Thymus (tissue), 11 donors: ENCODE data around the gene HIP1. TPM values are rescaled to one million over a fixed set of nuclear protein-coding genes. Genes with fewer than 3 reads are reported as not detected.
"Not testable (repeated sequence)": the region's sequence is repeated elsewhere in the genome, so short reads cannot be mapped to it uniquely, and the experiment has no call there.

Source experiments
- DNase-seq, 9 donors: peaks; one replicate each; pipeline ENCODE4 v3.0.0-alpha.2; 2013; ENCODE audit warnings: low spot score in 9 of 9, low read depth in 6 of 9, missing footprints in 1 of 9
- H3K27ac ChIP-seq, 2 donors: one replicate each; pipeline ENCODE4 v1.5.1; 2013; ENCODE audit warnings: control low read depth in 1 of 2, low read depth in 1 of 2, low read length in 1 of 2, mild to moderate bottlenecking in 1 of 2, moderate library complexity in 1 of 2
- H3K27me3 ChIP-seq, 2 donors: one replicate each; pipeline ENCODE4 v1.5.1; 2013; ENCODE audit warnings: low read length in 1 of 2; ENCODE audit not compliant: control insufficient read depth in 2 of 2, insufficient read depth in 1 of 2
- H3K36me3 ChIP-seq, 2 donors: one replicate each; pipeline ENCODE4 v1.5.1; 2013; ENCODE audit warnings: low read length in 1 of 2, mild to moderate bottlenecking in 1 of 2, moderate library complexity in 1 of 2; ENCODE audit not compliant: control insufficient read depth in 2 of 2, insufficient read depth in 2 of 2
- H3K4me1 ChIP-seq, 2 donors: one replicate each; pipeline ENCODE4 v1.5.1; 2013; ENCODE audit warnings: low read length in 2 of 2; ENCODE audit not compliant: control insufficient read depth in 2 of 2, insufficient read depth in 2 of 2
- H3K4me3 ChIP-seq, 2 donors: one replicate each; pipeline ENCODE4 v1.5.1; 2013; ENCODE audit warnings: low read length in 2 of 2, control low read depth in 1 of 2, mild to moderate bottlenecking in 1 of 2
- H3K9me3 ChIP-seq, 2 donors: one replicate each; pipeline ENCODE4 v1.5.1; 2013; ENCODE audit warnings: low read length in 1 of 2, mild to moderate bottlenecking in 1 of 2; ENCODE audit not compliant: control insufficient read depth in 2 of 2, insufficient read depth in 1 of 2
- WGBS: extraction: QIAGEN DNeasy Blood & Tissue Kit; methylation state at CpG from one replicate; pipeline ENCODE4 v1.1.7; 2013; 5-methylcytosine and 5-hydroxymethylcytosine counted together
- polyA plus RNA-seq: library from polyadenylated mRNA; stranded (reverse); fragments of 200-250 nt; gene quantifications from one replicate; pipeline ENCODE4 v1.2.3, GENCODE V29; 2013
- total RNA-seq: library from RNA; stranded (reverse); fragments of 120-200 nt; gene quantifications from one replicate; pipeline ENCODE4 v1.2.4, GENCODE V29; 2013
- donor health status: healthy.

The HIP1 gene
- total and polyA plus RNA-seq, 2 donors, result 3.3 to 3.5 TPM

GRCh38 chr7:75571209-75571608 lies 167.5 kb downstream of the HIP1 start:
- Histone ChIP-seq H3K9me3 (no peaks in the 10 kb centered on the region), H3K27me3 (no peaks in the 10 kb centered on the region), H3K4me1 (no peaks in the 10 kb centered on the region), H3K27ac (no peak overlapping the region), H3K4me3 (no peak overlapping the region), H3K36me3 (no peaks in the 10 kb centered on the region)
- no peak for DNase-seq
- 98% methylated on average over 4 of the region's 4 CpGs for WGBS

GRCh38 chr7:75569629-75570282 lies 169.0 kb downstream of the HIP1 start:
- not testable (repeated sequence) for H3K27ac ChIP-seq, H3K27me3 ChIP-seq, H3K4me3 ChIP-seq, H3K9me3 ChIP-seq, H3K36me3 ChIP-seq
- H3K4me1 ChIP-seq, result peaks cover 0 to 10% of the 10 kb centered on the region in 2 donors
- DNase-seq, result peak in 1 of 9 donors; percentile 2
- WGBS, result 81% methylated on average over 16 of the region's 16 CpGs

- Histone ChIP-seq H3K27ac (no peak overlapping the region), H3K4me3 (no peak overlapping the region), H3K27me3 (no peaks in the 10 kb centered on the region), H3K4me1 (peaks cover 0 to 11% of the 10 kb centered on the region in 2 donors), H3K9me3 (no peaks in the 10 kb centered on the region), H3K36me3 (no peaks in the 10 kb centered on the region)
- 97% methylated on average over 12 of the region's 12 CpGs for WGBS
- DNase-seq, result no peak
Observed at GRCh38 chr7:75567948-75568595, 170.7 kb downstream of the HIP1 start.

- Histone ChIP-seq H3K4me3 (no peak overlapping the region), H3K9me3 (peaks cover 0 to 1% of the 10 kb centered on the region in 2 donors), H3K27me3 (no peaks in the 10 kb centered on the region), H3K4me1 (peaks cover 0 to 11% of the 10 kb centered on the region in 2 donors), H3K27ac (peak overlapping the region; percentile 20 to 36), H3K36me3 (no peaks in the 10 kb centered on the region)
- DNase-seq, result peak in 2 of 9 donors; percentile 2 to 22
- 56% methylated on average over 6 of the region's 6 CpGs for WGBS
Observed at GRCh38 chr7:75565132-75565837, 173.5 kb downstream of the HIP1 start.

GRCh38 chr7:75563171-75563570 lies 175.6 kb downstream of the HIP1 start:
- Histone ChIP-seq H3K27ac (no peak overlapping the region), H3K4me1 (peaks cover 0 to 11% of the 10 kb centered on the region in 2 donors), H3K4me3 (no peak overlapping the region), H3K36me3 (no peaks in the 10 kb centered on the region), H3K27me3 (no peaks in the 10 kb centered on the region), H3K9me3 (peaks cover 0 to 1% of the 10 kb centered on the region in 2 donors)
- no peak for DNase-seq
- 94% methylated on average over 3 of the region's 3 CpGs for WGBS

- Histone ChIP-seq H3K36me3 (no peaks in the 10 kb centered on the region), H3K4me1 (peaks cover 0 to 3% of the 10 kb centered on the region in 2 donors), H3K9me3 (peaks cover 0 to 1% of the 10 kb centered on the region in 2 donors), H3K27ac (no peak overlapping the region), H3K27me3 (no peaks in the 10 kb centered on the region), H3K4me3 (no peak overlapping the region)
- WGBS, result 95% methylated on average over 6 of the region's 6 CpGs
- no peak for DNase-seq
Observed at GRCh38 chr7:75559976-75560365, 178.8 kb downstream of the HIP1 start.

GRCh38 chr7:75559355-75559975 lies 179.3 kb downstream of the HIP1 start:
- Histone ChIP-seq H3K9me3 (peaks cover 0 to 1% of the 10 kb centered on the region in 2 donors), H3K36me3 (no peaks in the 10 kb centered on the region), H3K27ac (no peak overlapping the region), H3K4me3 (no peak overlapping the region), H3K27me3 (no peaks in the 10 kb centered on the region), H3K4me1 (no peaks in the 10 kb centered on the region)
- DNase-seq, result no peak
- 93% methylated on average over 27 of the region's 27 CpGs for WGBS

- not testable (repeated sequence) for H3K4me3 ChIP-seq, DNase-seq, H3K27ac ChIP-seq, H3K27me3 ChIP-seq, H3K36me3 ChIP-seq, H3K9me3 ChIP-seq, H3K4me1 ChIP-seq
- WGBS, result 98% methylated on average over 6 of the region's 6 CpGs
Observed at GRCh38 chr7:75556835-75557234, 181.9 kb downstream of the HIP1 start.

- DNase-seq, result no peak
- 95% methylated on average over 13 of the region's 13 CpGs for WGBS
- Histone ChIP-seq H3K4me1 (no peaks in the 10 kb centered on the region), H3K27ac (no peak overlapping the region), H3K27me3 (no peaks in the 10 kb centered on the region), H3K9me3 (no peaks in the 10 kb centered on the region), H3K36me3 (no peaks in the 10 kb centered on the region), H3K4me3 (no peak overlapping the region)
Observed at GRCh38 chr7:75555736-75556135, 183.0 kb downstream of the HIP1 start.
